OCI-LY3 (cell line): ENCODE results near the gene ANTXR2.
"Not testable (repeated sequence)": the region's sequence is repeated elsewhere in the genome, so short reads cannot be mapped to it uniquely, and the experiment has no call there.

Experiments used
- H2AFZ ChIP-seq: fragments of 200-600, 300-600 bp; shearing (Covaris generic); 2 replicates; pipeline ENCODE4 v1.6.0; 2014; ENCODE audit warnings: antibody characterized with exemption, low read depth, low read length
- H3K27ac ChIP-seq: fragments of 200-600, 300-600 bp; sonication (generic); 2 replicates; pipeline ENCODE4 v1.5.1; 2014; ENCODE audit warnings: mild to moderate bottlenecking, low read length, moderate library complexity, mixed read lengths
- H3K27me3 ChIP-seq: fragments of 200-600, 300-600 bp; sonication (generic); 2 replicates; pipeline ENCODE4 v1.6.1; 2014; ENCODE audit warnings: low read depth, low read length, mixed read lengths
- H3K36me3 ChIP-seq: fragments of 200-600, 300-600 bp; sonication (generic); replicated peaks from 2 replicates; pipeline ENCODE3; 2014; ENCODE audit warnings: low read depth, low read length, mixed read lengths
- H3K4me1 ChIP-seq: fragments of 300-600, 200-600 bp; sonication (generic); 2 replicates; pipeline ENCODE4 v1.6.1; 2014; ENCODE audit warnings: low read length, mixed read lengths
- H3K4me2 ChIP-seq: fragments of 200-600, 300-600 bp; sonication (generic); 2 replicates; pipeline ENCODE4 v1.6.1; 2014; ENCODE audit warnings: low read length, mixed read lengths
- H3K4me3 ChIP-seq: fragments of 300-600, 200-600 bp; sonication (generic); 2 replicates; pipeline ENCODE4 v1.5.1; 2014; ENCODE audit warnings: antibody characterized with exemption, mild to moderate bottlenecking, low read length, moderate library complexity
- H3K79me2 ChIP-seq: fragments of 300-600, 200-600 bp; shearing (Covaris generic); 2 replicates; pipeline ENCODE4 v1.6.1; 2014; ENCODE audit warnings: mild to moderate bottlenecking, low read length, mixed read lengths
- H3K9ac ChIP-seq: fragments of 300-600, 200-600 bp; shearing (Covaris generic); 2 replicates; pipeline ENCODE4 v1.6.0; 2014; ENCODE audit warnings: mild to moderate bottlenecking, low read length, moderate library complexity
- H3K9me3 ChIP-seq: fragments of 200-600, 300-600 bp; shearing (Covaris generic); 2 replicates; pipeline ENCODE4 v1.6.1; 2014; ENCODE audit warnings: low read length, mixed read lengths; ENCODE audit not compliant: insufficient read depth
- H4K20me1 ChIP-seq: fragments of 200-600, 300-600 bp; sonication (generic); 2 replicates; pipeline ENCODE4 v1.6.1; 2016; ENCODE audit warnings: low read length, mixed read lengths; ENCODE audit not compliant: insufficient read depth
- CTCF ChIP-seq: fragments of 200-600, 300-600 bp; sonication (generic); IDR thresholded peaks from 2 replicates; pipeline ENCODE4 v1.5.1; 2014; ENCODE audit warnings: antibody characterized with exemption, low read length, low read depth
- EZH2phosphoT487 ChIP-seq: fragments of 200-600 bp; shearing (Covaris generic); IDR thresholded peaks from 2 replicates; pipeline ENCODE4 v1.6.1; 2018; ENCODE audit warnings: antibody characterized with exemption, mixed run types, low read depth

The ANTXR2 gene

GRCh38 chr4:80072744-80073472 lies at the start of gene ANTXR2:
TSS of gene ANTXR2 (minus strand) at chr4:80073229. CDS start at chr4:80072560, 669 bp downstream.
- H3K4me1 ChIP-seq = peaks cover 66% of the 10 kb centered on the region
- H3K27me3 ChIP-seq = peaks cover 3% of the 10 kb centered on the region; the same call in 1 of the 2 replicates
- peaks cover 19% of the 10 kb centered on the region for H3K36me3 ChIP-seq
- TF ChIP-seq EZH2phosphoT487 = no peak
- no peak for TF ChIP-seq CTCF
- peak within 1 kb of the TSS; percentile 81 for H3K4me3 ChIP-seq
- no peaks in the 10 kb centered on the region for H4K20me1 ChIP-seq
- peak within 1 kb of the TSS; percentile 98 for H3K4me2 ChIP-seq
- peaks cover 8% of the 10 kb centered on the region; the same call in 1 of the 2 replicates for H3K9me3 ChIP-seq
- peak within 1 kb of the TSS; percentile 88 for H3K27ac ChIP-seq
- peak within 1 kb of the TSS; percentile 95 for H2AFZ ChIP-seq
- no peaks in the 10 kb centered on the region for H3K79me2 ChIP-seq
- peak within 1 kb of the TSS; percentile 90 for H3K9ac ChIP-seq

GRCh38 chr4:80121815-80122214 lies 48.8 kb upstream of the ANTXR2 start:
- not testable (repeated sequence) for H3K4me3 ChIP-seq, H3K36me3 ChIP-seq, H2AFZ ChIP-seq, H4K20me1 ChIP-seq, H3K4me1 ChIP-seq, H3K79me2 ChIP-seq, H3K9me3 ChIP-seq, H3K27ac ChIP-seq, H3K27me3 ChIP-seq, H3K4me2 ChIP-seq, H3K9ac ChIP-seq

- H3K4me3 ChIP-seq, H3K79me2 ChIP-seq, H4K20me1 ChIP-seq, H3K9me3 ChIP-seq, H3K27ac ChIP-seq, H3K36me3 ChIP-seq, H2AFZ ChIP-seq, H3K9ac ChIP-seq, H3K4me1 ChIP-seq, H3K27me3 ChIP-seq, H3K4me2 ChIP-seq: not testable (repeated sequence)
Measured at GRCh38 chr4:80119620-80120019, 46.6 kb upstream of the ANTXR2 start.

GRCh38 chr4:80116516-80116915 lies 43.5 kb upstream of the ANTXR2 start:
- no peak overlapping the region for H3K4me2 ChIP-seq
- no peak overlapping the region for H2AFZ ChIP-seq
- H3K27me3 ChIP-seq = no peaks in the 10 kb centered on the region
- H3K79me2 ChIP-seq = no peaks in the 10 kb centered on the region
- no peaks in the 10 kb centered on the region for H4K20me1 ChIP-seq
- H3K27ac ChIP-seq = no peak overlapping the region
- H3K9me3 ChIP-seq = no peaks in the 10 kb centered on the region
- no peaks in the 10 kb centered on the region for H3K36me3 ChIP-seq
- TF ChIP-seq CTCF = no peak
- TF ChIP-seq EZH2phosphoT487 = no peak
- H3K4me1 ChIP-seq = no peaks in the 10 kb centered on the region
- no peak overlapping the region for H3K4me3 ChIP-seq
- no peak overlapping the region for H3K9ac ChIP-seq

- no peak overlapping the region for H3K4me3 ChIP-seq
- no peak overlapping the region for H2AFZ ChIP-seq
- H3K9me3 ChIP-seq = no peaks in the 10 kb centered on the region
- H3K4me1 ChIP-seq = no peaks in the 10 kb centered on the region
- H3K4me2 ChIP-seq = no peak overlapping the region
- no peak overlapping the region for H3K9ac ChIP-seq
- H3K79me2 ChIP-seq = no peaks in the 10 kb centered on the region
- no peak overlapping the region for H3K27ac ChIP-seq
- H4K20me1 ChIP-seq = no peaks in the 10 kb centered on the region
- no peak for TF ChIP-seq EZH2phosphoT487
- TF ChIP-seq CTCF = no peak
- H3K27me3 ChIP-seq = no peaks in the 10 kb centered on the region
- H3K36me3 ChIP-seq = no peaks in the 10 kb centered on the region
Measured at GRCh38 chr4:80115368-80116181, 42.5 kb upstream of the ANTXR2 start.
